ENCODE measurements around the gene ELF2.

DNA sequence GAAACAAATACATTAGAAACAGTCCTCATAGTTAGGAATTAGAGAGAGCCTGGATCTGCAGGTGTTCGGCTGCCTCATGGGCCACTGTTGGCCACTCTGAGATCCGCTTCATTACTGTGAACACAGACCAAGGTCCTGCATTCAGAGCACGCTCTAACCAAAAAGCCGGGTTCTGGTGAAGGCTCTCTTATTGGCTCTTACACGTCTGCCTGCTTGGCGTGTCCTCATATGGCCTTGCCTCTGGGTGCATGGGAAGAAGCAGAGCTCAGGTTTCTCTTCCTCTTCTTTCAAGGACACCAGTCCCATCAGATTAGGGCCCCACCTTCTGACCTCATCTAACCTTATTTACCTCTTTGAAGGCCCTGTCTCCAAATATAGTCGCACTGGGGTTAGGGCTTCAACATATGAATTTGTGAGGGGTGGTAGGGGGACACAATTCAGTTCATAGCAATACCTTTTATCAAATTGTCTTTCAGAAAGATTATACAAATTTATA is 37.1 kb upstream of the ELF2 start:
- TF ChIP-seq, protein P1, sequence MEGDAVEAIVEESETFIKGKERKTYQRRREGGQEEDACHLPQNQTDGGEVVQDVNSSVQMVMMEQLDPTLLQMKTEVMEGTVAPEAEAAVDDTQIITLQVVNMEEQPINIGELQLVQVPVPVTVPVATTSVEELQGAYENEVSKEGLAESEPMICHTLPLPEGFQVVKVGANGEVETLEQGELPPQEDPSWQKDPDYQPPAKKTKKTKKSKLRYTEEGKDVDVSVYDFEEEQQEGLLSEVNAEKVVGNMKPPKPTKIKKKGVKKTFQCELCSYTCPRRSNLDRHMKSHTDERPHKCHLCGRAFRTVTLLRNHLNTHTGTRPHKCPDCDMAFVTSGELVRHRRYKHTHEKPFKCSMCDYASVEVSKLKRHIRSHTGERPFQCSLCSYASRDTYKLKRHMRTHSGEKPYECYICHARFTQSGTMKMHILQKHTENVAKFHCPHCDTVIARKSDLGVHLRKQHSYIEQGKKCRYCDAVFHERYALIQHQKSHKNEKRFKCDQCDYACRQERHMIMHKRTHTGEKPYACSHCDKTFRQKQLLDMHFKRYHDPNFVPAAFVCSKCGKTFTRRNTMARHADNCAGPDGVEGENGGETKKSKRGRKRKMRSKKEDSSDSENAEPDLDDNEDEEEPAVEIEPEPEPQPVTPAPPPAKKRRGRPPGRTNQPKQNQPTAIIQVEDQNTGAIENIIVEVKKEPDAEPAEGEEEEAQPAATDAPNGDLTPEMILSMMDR (IDR thresholded peaks at IDR 0.05), result no peak
- TF ChIP-seq POLR2A (IDR thresholded peaks at IDR 0.05), result no peak

Measured in heart left ventricle (tissue), 13 donors.